SU-DHL-6 (cell line): Measurements from ENCODE around the gene FKRP.
"Not testable (repeated sequence)": the region's sequence is repeated elsewhere in the genome, so short reads cannot be mapped to it uniquely, and the experiment has no call there.

Experiments used
- H2AFZ ChIP-seq: fragments of 200-600 bp; sonication (generic); 2 replicates; pipeline ENCODE4 v1.6.1; 2014; ENCODE audit warnings: low read depth, mild to moderate bottlenecking, moderate library complexity, mixed read lengths, antibody characterized with exemption, low read length; ENCODE audit not compliant: severe bottlenecking
- H3F3A ChIP-seq: fragments of 200-600 bp; shearing (Covaris generic); 2 replicates; pipeline ENCODE4 v1.6.0; 2016; ENCODE audit warnings: antibody characterized with exemption, mild to moderate bottlenecking; ENCODE audit not compliant: insufficient read depth
- H3K27ac ChIP-seq: fragments of 200-600 bp; sonication (generic); 2 replicates; pipeline ENCODE4 v1.5.1; 2016; ENCODE audit warnings: low read depth, mild to moderate bottlenecking, low read length, moderate library complexity, mixed read lengths
- H3K27me3 ChIP-seq: fragments of 200-600 bp; sonication (generic), shearing (Covaris generic); 2 replicates; pipeline ENCODE4 v1.6.0; 2014; ENCODE audit warnings: mild to moderate bottlenecking, low read length
- H3K36me3 ChIP-seq: fragments of 200-600 bp; sonication (generic); 2 replicates; pipeline ENCODE4 v1.6.1; 2014; ENCODE audit warnings: mild to moderate bottlenecking, low read length, mixed read lengths
- H3K4me2 ChIP-seq: fragments of 300-600, 200-600 bp; shearing (Covaris generic), sonication (generic); 2 replicates; pipeline ENCODE4 v1.6.0; 2014; ENCODE audit warnings: low read length, low read depth, mild to moderate bottlenecking; ENCODE audit not compliant: poor library complexity, severe bottlenecking
- H3K4me3 ChIP-seq: fragments of 200-600 bp; sonication (generic); 2 replicates; pipeline ENCODE4 v1.5.1; 2014; ENCODE audit warnings: antibody characterized with exemption, low read length, mild to moderate bottlenecking, mixed read lengths; ENCODE audit not compliant: insufficient read depth, poor library complexity, severe bottlenecking
- H3K79me2 ChIP-seq: fragments of 200-600 bp; sonication (generic); 2 replicates; pipeline ENCODE4 v1.6.1; 2014; ENCODE audit warnings: mild to moderate bottlenecking, low read length, moderate library complexity; ENCODE audit not compliant: insufficient read depth
- H3K9ac ChIP-seq: fragments of 200-600 bp; sonication (generic); 2 replicates; pipeline ENCODE4 v1.7.0; 2014; ENCODE audit warnings: mild to moderate bottlenecking, low read length
- H3K9me2 ChIP-seq: fragments of 200-600 bp; sonication (generic); replicated peaks from 2 replicates; pipeline ENCODE4 v1.6.1; 2014; ENCODE audit warnings: low read length; ENCODE audit not compliant: insufficient read depth
- H3K9me3 ChIP-seq: fragments of 200-600 bp; sonication (generic); 2 replicates; pipeline ENCODE4 v1.6.1; 2014; ENCODE audit warnings: low read length, mixed read lengths; ENCODE audit not compliant: insufficient read depth
- H4K20me1 ChIP-seq: fragments of 200-600 bp; sonication (generic); 2 replicates; pipeline ENCODE4 v1.6.1; 2014; ENCODE audit warnings: low read depth, mild to moderate bottlenecking, antibody characterized with exemption, low read length, moderate library complexity, mixed read lengths
- CTCF ChIP-seq: fragments of 200-600 bp; sonication (generic); IDR thresholded peaks from one replicate; pipeline ENCODE4 v1.5.1; 2017; ENCODE audit warnings: antibody characterized with exemption, mild to moderate bottlenecking, low read length, moderate library complexity; ENCODE audit not compliant: insufficient read depth, poor library complexity, severe bottlenecking
- EZH2phosphoT487 ChIP-seq: fragments of 200-600 bp; sonication (generic), shearing (Covaris generic); conservative IDR thresholded peaks from 2 replicates; pipeline ENCODE4 v1.6.1; 2018; ENCODE audit warnings: mild to moderate bottlenecking, antibody characterized with exemption, low read length, moderate library complexity, mixed read lengths

FKRP gene

DNA sequence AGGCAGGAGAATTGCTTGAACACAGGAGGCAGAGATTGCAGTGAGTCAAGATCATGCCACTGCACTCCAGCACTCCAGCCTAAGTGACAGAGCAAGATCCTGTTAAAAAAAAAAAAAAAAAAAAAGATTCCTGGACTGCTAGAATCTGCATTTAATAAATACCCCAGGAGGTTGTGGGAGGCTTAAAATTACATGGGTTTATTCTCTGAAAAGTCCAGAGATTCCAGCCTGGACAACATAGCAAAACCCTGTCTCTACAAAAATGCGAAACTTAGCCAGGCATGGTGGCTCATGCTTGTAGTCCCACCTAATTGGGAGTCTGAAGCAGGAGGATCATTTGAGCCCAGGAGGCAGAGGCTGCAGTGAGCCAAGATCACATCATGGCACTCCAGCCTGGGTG, 52.0 kb downstream of the FKRP start:
- Histone ChIP-seq H2AFZ (no peak overlapping the region), H3K27me3 (no peaks in the 10 kb centered on the region), H3K4me2 (no peak overlapping the region), H3F3A (no peaks in the 10 kb centered on the region), H3K27ac (no peak overlapping the region), H3K9ac (no peak overlapping the region), H4K20me1 (no peaks in the 10 kb centered on the region), H3K36me3 (no peaks in the 10 kb centered on the region), H3K79me2 (no peaks in the 10 kb centered on the region), H3K9me2 (no peaks in the 10 kb centered on the region), H3K4me3 (no peak overlapping the region), H3K9me3 (no peaks in the 10 kb centered on the region)
- TF ChIP-seq EZH2phosphoT487 (no peak), CTCF (no peak)

- no peak overlapping the region for H3K4me3 ChIP-seq
- H4K20me1 ChIP-seq = no peaks in the 10 kb centered on the region
- no peaks in the 10 kb centered on the region for H3K9me3 ChIP-seq
- no peaks in the 10 kb centered on the region for H3K27me3 ChIP-seq
- no peaks in the 10 kb centered on the region for H3K79me2 ChIP-seq
- no peaks in the 10 kb centered on the region for H3K9me2 ChIP-seq
- no peaks in the 10 kb centered on the region for H3F3A ChIP-seq
- no peaks in the 10 kb centered on the region for H3K36me3 ChIP-seq
- TF ChIP-seq CTCF = no peak
- TF ChIP-seq EZH2phosphoT487 = no peak
- no peak overlapping the region for H3K27ac ChIP-seq
- no peak overlapping the region for H3K4me2 ChIP-seq
- H3K9ac ChIP-seq = no peak overlapping the region
- no peak overlapping the region for H2AFZ ChIP-seq
Observed at GRCh38 chr19:46798713-46799112, 52.9 kb downstream of the FKRP start.

GRCh38 chr19:46802152-46802551, 56.3 kb downstream of the FKRP start:
- Histone ChIP-seq H3K79me2 (no peaks in the 10 kb centered on the region), H3F3A (no peaks in the 10 kb centered on the region), H3K9me3 (no peaks in the 10 kb centered on the region), H3K4me2 (no peak overlapping the region), H3K9ac (no peak overlapping the region), H3K9me2 (no peaks in the 10 kb centered on the region), H2AFZ (no peak overlapping the region), H3K27ac (no peak overlapping the region), H3K4me3 (no peak overlapping the region), H3K27me3 (no peaks in the 10 kb centered on the region), H4K20me1 (no peaks in the 10 kb centered on the region), H3K36me3 (no peaks in the 10 kb centered on the region)
- TF ChIP-seq CTCF (no peak), EZH2phosphoT487 (no peak)

DNA sequence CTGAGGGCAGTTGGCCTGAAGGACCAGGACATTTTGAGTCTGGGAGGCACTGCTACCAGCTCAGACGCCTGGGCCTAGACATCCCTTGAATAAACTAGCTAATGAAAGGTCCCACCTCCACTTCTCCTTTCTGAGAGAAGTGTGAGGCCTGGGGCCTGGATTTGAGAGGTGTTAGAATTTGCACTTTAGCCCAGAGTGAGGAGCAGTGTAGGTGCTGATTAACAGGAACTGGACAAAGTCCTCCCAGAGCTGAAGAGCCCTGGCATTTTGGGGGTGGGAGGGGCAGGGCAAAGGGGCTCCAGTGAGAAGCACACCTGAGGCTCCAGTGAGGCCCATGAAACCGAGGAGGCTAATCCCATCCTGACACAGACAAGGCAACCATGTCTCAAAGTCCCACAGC, 57.7 kb downstream of the FKRP start:
- Histone ChIP-seq H3K36me3 (no peaks in the 10 kb centered on the region), H3K4me2 (no peak overlapping the region), H3K9ac (no peak overlapping the region), H3F3A (no peaks in the 10 kb centered on the region), H3K79me2 (no peaks in the 10 kb centered on the region), H3K27me3 (no peaks in the 10 kb centered on the region), H2AFZ (no peak overlapping the region), H3K27ac (no peak overlapping the region), H3K4me3 (no peak overlapping the region), H4K20me1 (no peaks in the 10 kb centered on the region), H3K9me2 (no peaks in the 10 kb centered on the region), H3K9me3 (no peaks in the 10 kb centered on the region)
- TF ChIP-seq CTCF (no peak), EZH2phosphoT487 (no peak)

DNA sequence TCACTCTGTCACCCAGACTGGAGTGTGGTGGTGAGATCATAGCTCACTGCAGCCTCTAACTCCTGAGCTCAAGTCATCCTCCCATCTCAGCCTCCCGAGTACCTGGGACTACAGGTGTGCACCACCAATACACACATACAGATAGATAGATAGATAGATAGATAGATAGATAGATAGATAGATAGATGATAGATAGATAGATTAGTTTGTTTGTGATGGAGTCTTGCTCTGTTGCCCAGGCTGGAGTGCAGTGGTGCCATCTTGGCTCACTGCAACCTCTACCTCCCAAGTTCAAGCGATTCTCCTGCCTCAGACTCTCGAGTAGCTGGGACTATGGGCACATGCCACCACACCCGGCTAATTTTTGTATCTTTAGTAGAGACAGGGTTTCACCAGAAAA, 58.6 kb downstream of the FKRP start:
- not testable (repeated sequence) for H3K4me3 ChIP-seq, H3K36me3 ChIP-seq, H3K27ac ChIP-seq, H3K79me2 ChIP-seq, H3K9me2 ChIP-seq, H3K27me3 ChIP-seq, H3K9me3 ChIP-seq, H3K9ac ChIP-seq, H2AFZ ChIP-seq, H4K20me1 ChIP-seq, H3F3A ChIP-seq, H3K4me2 ChIP-seq
